Measurements from ENCODE around the gene SRPK3.

The SRPK3 gene

DNA sequence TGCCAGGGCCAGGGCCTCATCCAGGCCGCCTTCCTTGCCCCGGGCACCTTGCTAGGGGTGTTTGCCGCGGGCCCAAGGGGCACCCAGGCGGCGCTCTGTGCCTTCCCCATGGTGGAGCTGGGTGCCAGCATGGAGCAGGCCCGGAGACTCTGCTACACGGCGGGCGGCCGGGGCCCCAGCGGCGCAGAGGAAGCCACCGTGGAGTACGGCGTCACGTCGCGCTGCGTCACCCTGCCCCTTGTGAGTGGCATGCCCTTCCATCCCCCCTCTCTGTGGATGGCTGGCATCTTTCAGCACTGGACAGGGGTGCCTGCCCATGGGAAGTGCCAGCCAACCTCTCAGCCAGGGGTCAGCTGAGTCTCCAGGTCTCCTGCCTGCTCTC, 13.2 kb upstream of the SRPK3 start:
- Histone ChIP-seq H3K27me3 (ENCODE audit: control insufficient read depth, insufficient read depth, low read length) (no peaks in the 10 kb centered on the region), H3K36me3 (ENCODE audit: control insufficient read depth, insufficient read depth, low read length) (no peaks in the 10 kb centered on the region), H3K4me1 (ENCODE audit: control insufficient read depth, insufficient read depth, low read length) (peaks cover 10% of the 10 kb centered on the region), H3K4me3 (ENCODE audit: low read length) (no peak overlapping the region), H3K9ac (ENCODE audit: low read length) (no peak overlapping the region), H3K9me3 (ENCODE audit: control insufficient read depth, low read length) (no peaks in the 10 kb centered on the region)

DNA sequence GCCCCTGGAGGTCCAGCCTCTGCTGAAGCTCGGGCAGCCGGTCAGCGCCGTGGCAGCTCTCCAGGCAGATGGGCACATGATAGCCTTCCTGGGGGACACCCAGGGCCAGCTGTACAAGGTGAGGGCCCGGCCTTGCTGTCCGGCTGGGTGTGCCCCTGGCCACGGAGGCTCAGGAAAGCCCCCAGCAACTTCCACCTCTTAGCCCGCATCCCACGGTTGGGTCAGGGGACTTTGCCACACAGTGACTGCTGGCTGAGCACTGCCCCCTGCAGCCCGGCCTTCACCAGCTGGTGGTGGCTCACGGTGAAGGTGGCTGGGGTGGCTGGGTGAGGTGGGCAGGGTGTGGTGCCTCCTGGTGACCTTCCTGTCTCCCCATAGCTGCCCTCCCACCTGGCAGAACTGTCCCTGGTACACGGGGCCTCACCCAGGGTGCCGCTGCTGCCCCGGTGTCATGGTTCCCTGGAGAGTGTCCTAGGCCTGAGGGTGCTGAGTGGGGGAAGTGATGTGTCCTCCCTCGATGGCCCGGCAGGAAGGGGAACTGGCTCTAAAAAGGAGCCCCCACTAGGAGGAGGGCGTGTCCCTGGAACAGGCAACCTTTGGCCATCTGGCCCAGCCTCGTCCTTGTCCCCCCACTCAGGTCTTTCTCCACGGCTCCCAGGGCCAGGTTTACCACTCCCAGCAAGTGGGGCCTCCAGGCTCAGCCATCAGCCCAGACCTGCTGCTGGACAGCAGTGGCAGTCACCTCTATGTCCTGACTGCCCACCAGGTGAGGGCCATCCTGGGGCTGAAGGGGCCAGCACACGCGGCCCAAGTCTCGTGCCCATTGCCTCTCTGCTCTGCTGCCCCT, 12.3 kb upstream of the SRPK3 start:
- no peaks in the 10 kb centered on the region for H3K9me3 ChIP-seq (ENCODE audit: control insufficient read depth, low read length)

DNA sequence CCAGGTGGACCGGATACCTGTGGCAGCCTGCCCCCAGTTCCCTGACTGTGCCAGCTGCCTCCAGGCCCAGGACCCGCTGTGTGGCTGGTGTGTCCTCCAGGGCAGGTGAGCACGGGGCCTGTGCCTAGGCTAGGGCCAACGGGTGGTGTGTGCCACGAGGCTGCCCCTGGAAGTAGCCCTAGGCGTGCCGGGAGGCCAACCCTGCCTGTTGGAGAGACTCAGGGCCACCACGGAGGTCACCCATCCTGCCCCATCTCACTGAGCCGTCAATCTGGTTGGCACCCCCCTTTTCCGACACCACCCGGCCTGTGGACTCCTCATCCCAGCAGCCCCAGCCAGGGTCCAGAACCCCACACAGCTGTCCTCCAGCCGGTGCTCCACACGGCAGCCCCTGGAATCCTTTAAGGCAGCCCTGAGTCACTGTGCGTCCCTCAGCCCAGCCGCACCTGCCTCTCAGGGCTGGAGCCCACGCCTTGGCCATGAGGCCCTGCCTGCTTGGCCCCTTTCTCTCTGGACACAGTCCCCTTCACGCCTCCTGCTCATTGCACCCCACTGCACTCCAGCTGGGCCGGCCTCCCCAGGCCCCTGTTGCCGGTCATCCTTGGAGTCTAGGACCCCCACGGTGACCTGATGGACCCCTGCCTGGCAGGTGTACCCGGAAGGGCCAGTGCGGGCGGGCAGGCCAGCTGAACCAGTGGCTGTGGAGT, 11.5 kb upstream of the SRPK3 start:
- no peaks in the 10 kb centered on the region for H3K36me3 ChIP-seq (ENCODE audit: control insufficient read depth, insufficient read depth, low read length)
- no peaks in the 10 kb centered on the region for H3K27me3 ChIP-seq (ENCODE audit: control insufficient read depth, insufficient read depth, low read length)
- H3K9ac ChIP-seq (ENCODE audit: low read length) = no peak overlapping the region
- H3K4me1 ChIP-seq (ENCODE audit: control insufficient read depth, insufficient read depth, low read length) = peaks cover 10% of the 10 kb centered on the region
- H3K9me3 ChIP-seq (ENCODE audit: control insufficient read depth, low read length) = no peaks in the 10 kb centered on the region
- no peak overlapping the region for H3K4me3 ChIP-seq (ENCODE audit: low read length)

More for the DNA sequence above, 12.3 kb upstream of the SRPK3 start:
- Histone ChIP-seq H3K27me3 (ENCODE audit: control insufficient read depth, insufficient read depth, low read length) (no peaks in the 10 kb centered on the region), H3K4me1 (ENCODE audit: control insufficient read depth, insufficient read depth, low read length) (peaks cover 10% of the 10 kb centered on the region), H3K36me3 (ENCODE audit: control insufficient read depth, insufficient read depth, low read length) (no peaks in the 10 kb centered on the region), H3K4me3 (ENCODE audit: low read length) (no peak overlapping the region), H3K9ac (ENCODE audit: low read length) (no peak overlapping the region)

DNA sequence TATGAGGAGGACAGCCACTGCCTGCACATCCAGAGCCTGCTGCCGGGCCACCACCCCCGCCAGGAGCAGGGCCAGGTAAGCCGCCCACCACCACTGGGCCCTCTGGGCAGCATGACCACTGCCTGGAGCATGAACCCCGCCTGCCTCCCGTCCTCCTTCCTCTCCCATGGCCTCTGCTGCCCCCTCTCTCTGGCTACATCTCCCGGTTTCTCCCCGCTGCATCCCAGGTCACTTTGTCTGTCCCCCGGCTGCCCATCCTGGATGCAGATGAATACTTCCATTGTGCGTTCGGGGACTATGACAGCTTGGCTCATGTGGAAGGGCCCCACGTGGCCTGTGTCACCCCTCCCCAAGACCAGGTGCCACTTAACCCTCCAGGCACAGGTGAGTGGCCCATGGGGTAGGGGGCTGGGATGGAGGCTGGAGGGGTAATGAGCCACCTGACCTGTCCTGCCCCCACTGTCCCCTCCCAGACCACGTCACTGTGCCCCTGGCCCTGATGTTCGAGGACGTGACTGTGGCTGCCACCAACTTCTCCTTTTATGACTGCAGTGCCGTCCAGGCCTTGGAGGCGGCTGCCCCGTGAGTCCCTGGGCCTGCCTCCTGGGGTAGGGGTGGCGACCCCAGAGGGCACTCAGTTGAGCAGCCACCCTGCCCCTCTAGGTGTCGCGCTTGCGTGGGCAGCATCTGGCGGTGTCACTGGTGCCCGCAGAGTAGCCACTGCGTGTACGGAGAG, 10.8 kb upstream of the SRPK3 start:
- H3K36me3 ChIP-seq (ENCODE audit: control insufficient read depth, insufficient read depth, low read length) = no peaks in the 10 kb centered on the region
- no peak overlapping the region for H3K9ac ChIP-seq (ENCODE audit: low read length)
- no peaks in the 10 kb centered on the region for H3K27me3 ChIP-seq (ENCODE audit: control insufficient read depth, insufficient read depth, low read length)
- no peaks in the 10 kb centered on the region for H3K9me3 ChIP-seq (ENCODE audit: control insufficient read depth, low read length)
- H3K4me3 ChIP-seq (ENCODE audit: low read length) = no peak overlapping the region
- H3K4me1 ChIP-seq (ENCODE audit: control insufficient read depth, insufficient read depth, low read length) = peaks cover 10% of the 10 kb centered on the region

DNA sequence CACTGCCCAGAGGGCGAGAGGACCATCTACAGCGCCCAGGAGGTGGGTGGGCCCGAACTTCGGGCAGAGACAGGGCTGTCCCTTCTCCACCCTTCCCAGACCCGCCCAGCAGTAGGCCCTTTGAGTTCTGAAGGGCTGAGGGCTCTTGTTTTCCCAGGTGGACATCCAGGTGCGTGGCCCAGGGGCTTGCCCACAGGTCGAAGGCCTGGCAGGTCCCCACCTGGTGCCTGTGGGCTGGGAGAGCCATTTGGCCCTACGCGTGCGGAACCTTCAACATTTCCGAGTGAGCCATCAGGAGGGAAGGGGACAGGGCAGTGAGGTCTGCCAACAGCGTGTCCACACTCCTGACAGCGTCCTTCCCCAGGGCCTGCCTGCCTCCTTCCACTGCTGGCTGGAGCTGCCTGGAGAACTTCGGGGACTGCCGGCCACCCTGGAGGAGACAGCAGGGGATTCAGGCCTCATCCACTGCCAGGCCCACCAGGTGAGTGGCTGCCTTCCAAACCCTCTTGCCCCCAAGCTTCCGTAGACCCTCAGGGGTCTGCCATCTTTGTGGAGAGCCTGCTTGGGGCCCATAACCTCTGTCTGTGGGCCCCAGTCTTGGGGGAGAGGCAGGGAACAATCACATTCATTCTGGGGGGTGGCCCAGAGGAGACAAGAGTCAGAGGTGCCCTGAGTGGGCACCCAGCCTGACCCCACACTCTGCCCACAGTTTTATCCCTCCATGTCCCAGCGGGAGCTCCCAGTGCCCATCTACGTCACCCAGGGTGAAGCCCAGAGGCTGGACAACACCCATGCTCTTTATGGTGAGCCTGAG, 10.0 kb upstream of the SRPK3 start:
- H3K9me3 ChIP-seq (ENCODE audit: control insufficient read depth, low read length) = no peaks in the 10 kb centered on the region
- no peak overlapping the region for H3K9ac ChIP-seq (ENCODE audit: low read length)
- no peaks in the 10 kb centered on the region for H3K36me3 ChIP-seq (ENCODE audit: control insufficient read depth, insufficient read depth, low read length)
- no peaks in the 10 kb centered on the region for H3K27me3 ChIP-seq (ENCODE audit: control insufficient read depth, insufficient read depth, low read length)
- H3K4me1 ChIP-seq (ENCODE audit: control insufficient read depth, insufficient read depth, low read length) = peaks cover 10% of the 10 kb centered on the region
- H3K4me3 ChIP-seq (ENCODE audit: low read length) = no peak overlapping the region

DNA sequence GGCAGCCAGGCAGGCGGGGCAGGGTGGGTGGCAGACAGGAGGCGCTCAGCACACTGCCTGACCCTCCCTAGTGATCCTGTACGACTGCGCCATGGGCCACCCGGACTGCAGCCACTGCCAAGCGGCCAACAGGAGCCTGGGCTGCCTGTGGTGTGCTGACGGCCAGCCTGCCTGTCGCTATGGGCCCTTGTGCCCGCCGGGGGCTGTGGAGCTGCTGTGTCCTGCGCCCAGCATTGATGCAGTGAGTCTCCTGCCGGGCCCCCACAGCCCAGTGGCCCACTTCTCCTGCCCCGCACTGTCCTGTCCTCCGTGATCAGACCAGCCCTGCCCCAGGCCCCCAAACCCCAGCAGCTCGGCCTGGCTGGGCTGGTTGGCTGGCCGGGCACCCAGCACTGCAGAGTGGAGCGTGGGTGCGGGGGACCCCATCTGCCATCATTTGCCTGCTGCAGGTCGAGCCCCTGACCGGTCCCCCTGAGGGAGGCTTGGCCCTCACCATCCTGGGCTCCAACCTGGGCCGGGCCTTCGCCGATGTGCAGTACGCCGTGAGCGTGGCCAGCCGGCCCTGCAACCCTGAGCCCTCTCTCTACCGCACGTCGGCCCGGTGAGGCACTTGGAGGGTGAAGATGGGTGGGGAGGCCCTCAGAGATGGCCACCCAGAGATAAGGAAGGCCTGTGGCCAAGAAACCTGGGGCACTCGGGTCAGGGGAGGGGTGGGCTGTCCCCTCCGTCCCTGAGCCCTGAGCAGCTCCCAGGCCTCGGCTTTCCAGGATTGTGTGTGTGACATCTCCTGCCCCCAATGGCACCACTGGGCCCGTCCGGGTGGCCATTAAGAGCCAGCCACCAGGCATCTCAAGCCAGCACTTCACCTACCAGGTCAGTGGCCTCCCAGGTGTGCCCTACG, 9.2 kb upstream of the SRPK3 start:
- H3K9ac ChIP-seq (ENCODE audit: low read length) = no peak overlapping the region
- no peaks in the 10 kb centered on the region for H3K27me3 ChIP-seq (ENCODE audit: control insufficient read depth, insufficient read depth, low read length)
- H3K36me3 ChIP-seq (ENCODE audit: control insufficient read depth, insufficient read depth, low read length) = no peaks in the 10 kb centered on the region

DNA sequence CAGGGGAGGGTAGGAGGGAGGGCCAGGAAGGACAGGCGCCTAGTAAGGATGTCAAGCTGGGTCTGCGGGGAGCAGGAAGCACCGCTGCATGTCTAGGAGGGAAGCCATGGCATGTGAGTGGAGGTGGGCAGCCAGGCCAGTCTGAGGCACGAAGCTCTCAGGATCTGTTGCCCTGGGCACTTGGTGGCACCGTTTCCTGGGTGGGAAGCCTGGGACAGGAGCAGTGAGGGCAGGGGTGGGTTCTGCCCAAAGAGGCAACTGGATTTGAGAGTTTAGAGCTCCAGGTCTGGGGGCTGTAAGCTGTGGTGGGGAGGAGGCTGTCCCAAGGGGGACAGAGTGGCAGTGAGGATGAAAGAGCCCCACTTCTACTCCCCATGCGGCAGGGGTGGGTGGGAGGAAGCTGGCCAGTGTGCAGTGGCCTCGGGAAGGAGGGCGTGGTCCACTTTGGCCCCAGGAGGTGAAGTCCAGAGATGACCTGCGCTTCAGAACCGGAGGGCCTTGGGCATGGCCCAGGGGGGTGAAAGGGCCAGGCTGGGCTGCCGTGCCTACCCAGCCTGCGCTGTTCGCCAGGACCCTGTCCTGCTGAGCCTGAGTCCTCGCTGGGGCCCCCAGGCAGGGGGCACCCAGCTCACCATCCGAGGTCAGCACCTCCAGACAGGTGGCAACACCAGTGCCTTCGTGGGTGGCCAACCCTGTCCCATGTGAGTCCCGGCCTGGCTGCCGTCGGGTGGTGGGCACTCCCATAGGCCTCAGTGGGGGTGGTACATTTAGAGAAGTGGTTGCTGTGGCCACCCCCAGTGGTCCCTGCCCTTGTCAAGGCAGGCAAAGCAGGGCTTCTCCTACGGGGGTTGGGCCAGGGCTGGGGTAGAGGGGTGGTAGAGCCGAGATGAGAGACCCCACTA, 8.3 kb upstream of the SRPK3 start:
- H3K4me1 ChIP-seq (ENCODE audit: control insufficient read depth, insufficient read depth, low read length) = no peaks in the 10 kb centered on the region
- H3K36me3 ChIP-seq (ENCODE audit: control insufficient read depth, insufficient read depth, low read length) = no peaks in the 10 kb centered on the region
- H3K9ac ChIP-seq (ENCODE audit: low read length) = no peak overlapping the region

More for the DNA sequence above, 9.2 kb upstream of the SRPK3 start:
- Histone ChIP-seq H3K9me3 (ENCODE audit: control insufficient read depth, low read length) (no peaks in the 10 kb centered on the region), H3K4me1 (ENCODE audit: control insufficient read depth, insufficient read depth, low read length) (peaks cover 4% of the 10 kb centered on the region), H3K4me3 (ENCODE audit: low read length) (no peak overlapping the region)

DNA sequence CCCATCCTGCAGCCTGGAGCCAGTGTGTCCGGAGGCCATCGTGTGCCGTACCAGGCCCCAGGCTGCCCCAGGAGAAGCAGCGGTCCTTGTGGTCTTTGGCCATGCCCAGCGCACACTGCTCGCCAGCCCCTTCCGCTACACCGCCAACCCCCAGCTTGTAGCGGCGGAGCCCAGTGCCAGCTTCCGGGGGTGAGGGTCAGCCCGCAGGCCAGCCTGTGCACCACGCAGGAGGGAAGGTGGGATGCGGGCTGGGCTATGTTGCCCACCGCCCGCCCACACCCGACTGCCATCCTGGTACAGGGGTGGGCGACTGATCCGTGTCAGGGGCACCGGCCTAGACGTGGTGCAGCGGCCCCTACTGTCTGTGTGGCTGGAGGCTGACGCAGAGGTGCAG, 7.6 kb upstream of the SRPK3 start:
- H3K4me1 ChIP-seq (ENCODE audit: control insufficient read depth, insufficient read depth, low read length) = no peaks in the 10 kb centered on the region
- no peaks in the 10 kb centered on the region for H3K27me3 ChIP-seq (ENCODE audit: control insufficient read depth, insufficient read depth, low read length)
- no peaks in the 10 kb centered on the region for H3K36me3 ChIP-seq (ENCODE audit: control insufficient read depth, insufficient read depth, low read length)
- no peaks in the 10 kb centered on the region for H3K9me3 ChIP-seq (ENCODE audit: control insufficient read depth, low read length)
- H3K9ac ChIP-seq (ENCODE audit: low read length) = no peak overlapping the region
- H3K4me3 ChIP-seq (ENCODE audit: low read length) = no peak overlapping the region

More for the DNA sequence above, 8.3 kb upstream of the SRPK3 start:
- Histone ChIP-seq H3K9me3 (ENCODE audit: control insufficient read depth, low read length) (no peaks in the 10 kb centered on the region), H3K4me3 (ENCODE audit: low read length) (no peak overlapping the region), H3K27me3 (ENCODE audit: control insufficient read depth, insufficient read depth, low read length) (no peaks in the 10 kb centered on the region)

DNA sequence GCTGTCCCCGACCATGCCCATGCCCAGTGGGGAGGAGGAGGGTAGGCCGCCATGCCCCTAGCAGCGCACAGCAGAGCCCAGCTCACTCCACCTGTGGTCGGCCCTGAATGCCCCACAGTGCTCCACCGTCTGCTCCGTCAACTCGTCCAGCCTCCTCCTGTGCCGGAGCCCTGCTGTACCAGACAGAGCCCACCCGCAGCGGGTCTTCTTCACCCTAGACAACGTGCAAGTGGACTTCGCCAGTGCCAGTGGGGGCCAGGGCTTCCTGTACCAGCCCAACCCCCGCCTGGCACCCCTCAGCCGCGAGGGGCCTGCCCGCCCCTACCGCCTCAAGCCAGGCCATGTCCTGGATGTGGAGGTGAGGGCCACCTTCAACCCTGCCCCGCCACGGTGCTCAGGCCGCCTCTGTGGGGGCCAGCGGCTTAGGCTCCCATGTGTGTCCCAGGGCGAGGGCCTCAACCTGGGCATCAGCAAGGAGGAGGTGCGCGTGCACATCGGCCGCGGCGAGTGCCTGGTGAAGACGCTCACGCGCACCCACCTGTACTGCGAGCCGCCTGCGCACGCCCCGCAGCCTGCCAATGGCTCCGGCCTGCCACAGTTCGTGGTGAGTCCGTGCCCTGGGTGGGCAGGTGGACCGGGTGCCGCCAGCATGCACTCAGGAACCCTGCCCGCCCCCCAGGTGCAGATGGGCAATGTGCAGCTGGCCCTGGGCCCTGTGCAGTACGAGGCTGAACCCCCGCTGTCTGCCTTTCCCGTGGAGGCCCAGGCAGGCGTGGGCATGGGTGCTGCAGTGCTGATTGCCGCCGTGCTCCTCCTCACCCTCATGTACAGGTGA, 6.9 kb upstream of the SRPK3 start:
- Histone ChIP-seq H3K27me3 (ENCODE audit: control insufficient read depth, insufficient read depth, low read length) (no peaks in the 10 kb centered on the region), H3K9me3 (ENCODE audit: control insufficient read depth, low read length) (no peaks in the 10 kb centered on the region), H3K4me3 (ENCODE audit: low read length) (no peak overlapping the region), H3K36me3 (ENCODE audit: control insufficient read depth, insufficient read depth, low read length) (no peaks in the 10 kb centered on the region), H3K4me1 (ENCODE audit: control insufficient read depth, insufficient read depth, low read length) (no peaks in the 10 kb centered on the region), H3K9ac (ENCODE audit: low read length) (no peak overlapping the region)
